Measurements from ENCODE around the gene CTIF. TPM values are rescaled to one million over a fixed set of nuclear protein-coding genes. Genes with fewer than 3 reads are reported as not detected.
A peak's percentile ranks its signal among the peaks of the same experiment; 100 is the strongest.

CTIF gene
- polyA plus RNA-seq, 1 donor = 18.9 TPM

GRCh38 chr18:48902023-48902855 is 363.4 kb downstream of the CTIF start:
- peak; percentile 90 for DNase-seq

DNA sequence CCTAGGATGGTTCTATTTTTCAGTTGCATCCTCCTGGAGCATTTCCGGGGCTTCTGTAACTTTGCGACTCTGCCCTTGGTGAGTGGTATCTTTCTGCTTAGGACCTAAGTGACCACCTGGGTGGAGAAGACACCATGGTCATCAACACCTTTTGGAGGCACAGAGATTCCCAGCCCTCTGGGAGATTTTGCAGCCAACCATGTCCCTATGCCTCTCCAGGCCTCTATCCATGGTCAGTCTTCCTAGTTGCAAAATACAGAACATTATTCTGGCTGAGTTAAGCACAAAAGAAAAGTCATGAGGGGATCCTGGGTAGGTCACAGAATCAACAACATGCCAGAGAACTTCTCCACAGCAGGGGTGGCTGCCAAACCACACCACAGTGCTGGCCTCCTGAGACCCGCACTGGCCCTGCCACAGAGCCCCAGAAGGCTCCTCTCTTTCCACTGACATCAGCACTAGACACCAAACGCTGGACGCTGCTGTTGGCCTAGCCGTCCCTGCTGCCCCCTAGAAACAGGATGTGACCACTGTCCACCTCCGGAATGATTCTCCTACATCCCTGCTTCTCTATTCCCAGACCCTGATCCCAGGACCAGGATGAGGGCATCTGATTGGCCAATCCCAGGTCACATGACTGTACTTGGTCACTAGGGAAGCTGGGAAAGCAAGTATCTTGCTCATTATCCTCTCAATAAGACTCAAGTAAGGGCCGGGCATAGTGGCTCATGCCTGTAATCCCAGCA is 364.2 kb downstream of the CTIF start:
- DNase-seq = no peak

DNA sequence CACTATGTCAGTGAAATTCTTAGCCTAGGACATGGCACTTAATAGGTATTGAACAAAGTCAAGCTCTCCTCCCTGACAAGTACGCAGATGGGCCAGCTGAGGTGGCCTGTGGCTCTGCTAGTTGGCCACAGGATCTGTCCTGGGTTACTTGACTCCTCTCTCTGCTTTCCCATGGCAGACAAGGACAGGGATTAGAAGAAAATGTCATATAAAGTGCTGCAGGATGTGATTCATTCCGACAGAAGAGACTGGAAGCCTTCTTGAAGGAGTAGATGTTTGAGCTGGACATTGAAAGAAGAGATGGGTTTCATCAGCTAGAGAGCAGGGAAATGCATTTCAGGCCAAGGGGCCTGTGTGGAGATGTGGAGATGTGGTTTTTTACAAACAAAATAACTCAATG is 365.3 kb downstream of the CTIF start:
- no peak for DNase-seq

GRCh38 chr18:48904847-48905394 is 366.1 kb downstream of the CTIF start:
- no peak for DNase-seq

DNA sequence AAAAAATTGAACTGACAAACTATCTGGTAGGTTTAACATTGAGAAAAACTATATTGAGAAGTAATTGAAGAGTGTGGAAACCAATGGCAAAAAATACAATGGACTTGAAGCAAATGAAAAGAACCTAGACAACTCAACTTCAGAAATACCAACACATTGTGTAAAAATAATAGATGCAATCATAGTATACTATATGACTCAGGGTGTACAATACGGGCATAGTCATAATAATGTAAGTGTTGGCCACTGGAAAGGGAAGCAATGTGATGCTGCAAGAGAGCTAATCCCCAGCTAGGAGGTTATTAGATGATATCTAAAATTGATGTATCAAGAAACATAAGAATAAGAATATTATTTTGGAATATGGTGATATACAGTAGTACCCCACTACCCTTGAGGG is 366.7 kb downstream of the CTIF start:
- DNase-seq = no peak

DNA sequence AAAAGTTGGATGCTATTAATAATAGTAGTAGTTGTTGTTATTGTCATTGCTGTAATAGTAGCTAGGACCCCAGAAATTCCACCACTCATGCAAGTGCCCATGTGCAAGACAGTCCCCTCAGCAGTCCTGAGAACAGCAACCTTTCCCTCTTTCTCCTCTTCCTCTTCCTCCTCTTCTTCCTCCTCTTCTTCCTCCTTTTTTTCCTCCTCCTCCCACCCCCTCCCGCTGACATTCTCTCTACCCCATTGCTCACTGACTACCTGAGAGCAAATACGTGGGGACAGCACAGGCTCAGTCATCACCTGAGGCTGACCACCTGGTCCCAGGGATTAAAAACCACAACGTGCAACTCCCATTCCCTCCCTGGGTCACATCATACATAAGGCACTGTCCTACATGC is 370.1 kb downstream of the CTIF start:
- no peak for DNase-seq

DNA sequence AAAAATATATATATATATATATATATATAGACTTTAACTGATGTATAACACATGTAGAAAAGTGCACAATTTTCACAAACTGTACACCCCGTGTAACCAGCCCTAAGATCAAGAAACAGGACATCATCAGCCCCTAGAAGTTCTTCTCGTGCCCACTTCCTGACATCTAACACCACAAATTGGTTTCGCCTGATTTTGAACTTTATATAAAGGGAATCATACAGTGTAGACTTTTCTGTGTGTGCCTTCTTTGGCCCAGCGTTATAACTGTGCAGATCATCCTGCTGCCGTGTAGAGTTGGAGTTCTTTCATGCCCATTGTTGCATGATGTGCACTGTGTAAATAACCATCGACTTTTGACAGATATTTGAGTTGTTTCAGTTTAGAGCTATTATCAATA is 370.9 kb downstream of the CTIF start:
- no peak for DNase-seq

- DNase-seq = no peak
Measured at GRCh38 chr18:48910972-48911545, 372.2 kb downstream of the CTIF start.

Other genes starting within 250 kb of the CTIF start
- gene ZBTB7C, start 129.6 kb upstream of the CTIF start, polyA plus RNA-seq (ENCODE audit: insufficient read length) = 12.8 TPM

All from left kidney (tissue), 2 donors.